Measurements from ENCODE around the gene USP16. TPM values are rescaled to one million over a fixed set of nuclear protein-coding genes. Genes with fewer than 3 reads are reported as not detected.

Gene USP16
- total RNA-seq, 3 donors from 2014 or later (not counting 1 experiment from before 2014, with no cell fraction given), result 67.9 to 76.9 (median 75.7) TPM

- H3K27ac Mint-ChIP-seq, result peak overlapping the region; percentile 84 to 100
- H3K4me1 Mint-ChIP-seq, result peaks cover 33 to 39% of the 10 kb centered on the region in 2 donors
- 74% methylated on average over 6 of the region's 6 CpGs for WGBS (ENCODE audit: insufficient coverage)
- H3K4me3 ChIP-seq (ENCODE audit: low read length), result no peak overlapping the region
- H3K27ac ChIP-seq (ENCODE audit: low read length), result no peak overlapping the region
- H3K36me3 ChIP-seq (ENCODE audit: control insufficient read depth, insufficient read depth, low read length), result no peaks in the 10 kb centered on the region
- ATAC-seq, result no peak
- H3K4me3 Mint-ChIP-seq, result peak overlapping the region; percentile 90
- TF ChIP-seq CTCF (IDR thresholded peaks at IDR 0.05), result no peak
- no peaks in the 10 kb centered on the region for H3K27me3 Mint-ChIP-seq (ENCODE audit: low read depth in 2 of 2)
- no peaks in the 10 kb centered on the region for H3K36me3 Mint-ChIP-seq
- peaks cover 28% of the 10 kb centered on the region for H3K4me1 ChIP-seq (ENCODE audit: control insufficient read depth, insufficient read depth, low read length)
- intact Hi-C loops (cut with micrococcal nuclease), result no loop called here
- no peaks in the 10 kb centered on the region for H3K9me3 ChIP-seq (ENCODE audit: control insufficient read depth, insufficient read depth, low read length)
- no peaks in the 10 kb centered on the region for H3K9me3 Mint-ChIP-seq
- no peaks in the 10 kb centered on the region for H3K27me3 ChIP-seq (ENCODE audit: control insufficient read depth, insufficient read depth, low read length)
- peak in 1 of 2 donors; percentile 31 for DNase-seq
Observed at GRCh38 chr21:29017639-29018237, 6.7 kb upstream of the USP16 start.

- H3K4me3 Mint-ChIP-seq, result peak overlapping the region; percentile 90
- H3K27ac ChIP-seq (ENCODE audit: low read length), result peak overlapping the region; percentile 82
- WGBS (ENCODE audit: insufficient coverage), result 27% methylated on average over 11 of the region's 12 CpGs
Observed at GRCh38 chr21:29018540-29018939, 5.9 kb upstream of the USP16 start.

GRCh38 chr21:29022166-29022565, 2.3 kb upstream of the USP16 start:
- Mint-ChIP-seq H3K36me3 (no peaks in the 10 kb centered on the region), H3K27me3 (ENCODE audit: low read depth in 2 of 2) (no peaks in the 10 kb centered on the region), H3K27ac (peak overlapping the region; percentile 99 to 100), H3K4me3 (peak overlapping the region; percentile 67), H3K4me1 (peaks cover 62 to 69% of the 10 kb centered on the region in 2 donors), H3K9me3 (no peaks in the 10 kb centered on the region)
- ATAC-seq (peak in 1 of 3 donors; percentile 8), DNase-seq (peak in 1 of 2 donors; percentile 52)
- WGBS (ENCODE audit: insufficient coverage), result 59% methylated on average over 4 of the region's 4 CpGs
- Histone ChIP-seq H3K4me1 (ENCODE audit: control insufficient read depth, insufficient read depth, low read length) (peaks cover 49% of the 10 kb centered on the region), H3K9me3 (ENCODE audit: control insufficient read depth, insufficient read depth, low read length) (no peaks in the 10 kb centered on the region), H3K27me3 (ENCODE audit: control insufficient read depth, insufficient read depth, low read length) (no peaks in the 10 kb centered on the region), H3K4me3 (ENCODE audit: low read length) (no peak overlapping the region), H3K27ac (ENCODE audit: low read length) (peak overlapping the region; percentile 22), H3K36me3 (ENCODE audit: control insufficient read depth, insufficient read depth, low read length) (no peaks in the 10 kb centered on the region)
- no peak for TF ChIP-seq CTCF (IDR thresholded peaks at IDR 0.05)
- intact Hi-C loops (cut with micrococcal nuclease), result no loop called here

More at GRCh38 chr21:29018540-29018939, 5.9 kb upstream of the USP16 start:
- Mint-ChIP-seq H3K9me3 (no peaks in the 10 kb centered on the region), H3K36me3 (no peaks in the 10 kb centered on the region), H3K27ac (peak overlapping the region; percentile 84 to 100), H3K4me1 (peaks cover 33 to 39% of the 10 kb centered on the region in 2 donors), H3K27me3 (ENCODE audit: low read depth in 2 of 2) (no peaks in the 10 kb centered on the region)
- H3K27me3 ChIP-seq (ENCODE audit: control insufficient read depth, insufficient read depth, low read length), result no peaks in the 10 kb centered on the region
- H3K4me3 ChIP-seq (ENCODE audit: low read length), result peak overlapping the region; percentile 84
- TF ChIP-seq CTCF (IDR thresholded peaks at IDR 0.05), result no peak
- no peaks in the 10 kb centered on the region for H3K36me3 ChIP-seq (ENCODE audit: control insufficient read depth, insufficient read depth, low read length)
- ATAC-seq, result peak in 1 of 3 donors; percentile 11
- no peak for DNase-seq
- intact Hi-C loops (cut with micrococcal nuclease), result no loop called here
- H3K4me1 ChIP-seq (ENCODE audit: control insufficient read depth, insufficient read depth, low read length), result peaks cover 35% of the 10 kb centered on the region
- no peaks in the 10 kb centered on the region for H3K9me3 ChIP-seq (ENCODE audit: control insufficient read depth, insufficient read depth, low read length)

Measured in natural killer cell (primary cell).